Aorta (tissue), 5 donors: Measurements from ENCODE around the gene CHRM4. TPM values are rescaled to one million over a fixed set of nuclear protein-coding genes. Genes with fewer than 3 reads are reported as not detected.
"Not testable (repeated sequence)": the region's sequence is repeated elsewhere in the genome, so short reads cannot be mapped to it uniquely, and the experiment has no call there.

Experiments used
- ATAC-seq: fragments of 200-7000 bp; cut with Tn5 transposase; one replicate; pipeline ENCODE4 v1.9.1; 2022; ENCODE audit warnings: moderate library complexity; ENCODE audit not compliant: low FRiP score
- DNase-seq, 2 donors: peaks; one replicate each; pipeline ENCODE4 v3.0.0-alpha.2; 2020
- H3K27ac ChIP-seq, 2 donors: one replicate each; pipeline ENCODE4 v1.5.1; 2013; ENCODE audit warnings: low read length in 2 of 2, mild to moderate bottlenecking in 2 of 2, moderate library complexity in 2 of 2, control low read depth in 1 of 2, inconsistent platforms in 1 of 2, low read depth in 1 of 2
- H3K27me3 ChIP-seq, 2 donors: one replicate each; pipeline ENCODE4 v1.6.1; 2013; ENCODE audit warnings: control low read depth in 1 of 2, low read length in 1 of 2, mild to moderate bottlenecking in 1 of 2, moderate library complexity in 1 of 2; ENCODE audit not compliant: insufficient read depth in 2 of 2, control insufficient read depth in 1 of 2
- H3K36me3 ChIP-seq, 2 donors: one replicate each; pipeline ENCODE4 v1.6.1; 2013; ENCODE audit warnings: control low read depth in 1 of 2, low read length in 1 of 2, mild to moderate bottlenecking in 1 of 2; ENCODE audit not compliant: insufficient read depth in 2 of 2, control insufficient read depth in 1 of 2
- H3K4me1 ChIP-seq, 2 donors: one replicate each; pipeline ENCODE4 v1.6.1; 2013; ENCODE audit warnings: low read length in 2 of 2, control low read depth in 1 of 2, mild to moderate bottlenecking in 1 of 2, moderate library complexity in 1 of 2; ENCODE audit not compliant: insufficient read depth in 2 of 2, control insufficient read depth in 1 of 2
- H3K4me3 ChIP-seq, 2 donors: one replicate each; pipeline ENCODE4 v1.5.1; 2013; ENCODE audit warnings: low read length in 2 of 2, control low read depth in 1 of 2, mild to moderate bottlenecking in 1 of 2
- H3K9me3 ChIP-seq: one replicate; pipeline ENCODE4 v1.6.1; 2013; ENCODE audit warnings: mild to moderate bottlenecking, low read length; ENCODE audit not compliant: control insufficient read depth
- WGBS, 2 donors: extraction: QIAGEN DNeasy Blood & Tissue Kit; methylation state at CpG; one replicate each; pipeline ENCODE4 v1.1.7; 2013; 5-methylcytosine and 5-hydroxymethylcytosine counted together
- intact Hi-C, 2 donors: fragments of 100-400 bp; cut with DNase I; formaldehyde crosslinking; loops; one replicate each; pipeline versions ENCODE4 v1.14.2 to v1.15.0; 2022
- polyA plus RNA-seq, 2 donors: library from polyadenylated mRNA; stranded (reverse); fragments of 200-250 nt; gene quantifications; one replicate each; pipeline ENCODE4 v1.2.3, GENCODE V29; 2013
- total RNA-seq, 2 donors: library from RNA; stranded (reverse); fragmentation: NEBNext Ultra II Directional; extraction: Animal tissue kit (Norgen Biotek cat#: 25700); gene quantifications; one replicate each; pipeline ENCODE4 v1.2.1, GENCODE V29; 2021
- donor health status: healthy with polysubstance abuse.
- donor health status: Bipolar disorder and iron deficiency.
- donor health status: DM: no; HTN: no; CAD: no.
- donor health status: DM: no; HTN: no; CAD: no.
- donor health status: DM: yes; HTN: yes; CAD: no.

The CHRM4 gene
- total and polyA plus RNA-seq, 4 donors = 0.28 to 1.9 (median 0.29) TPM; not detected in 1

DNA sequence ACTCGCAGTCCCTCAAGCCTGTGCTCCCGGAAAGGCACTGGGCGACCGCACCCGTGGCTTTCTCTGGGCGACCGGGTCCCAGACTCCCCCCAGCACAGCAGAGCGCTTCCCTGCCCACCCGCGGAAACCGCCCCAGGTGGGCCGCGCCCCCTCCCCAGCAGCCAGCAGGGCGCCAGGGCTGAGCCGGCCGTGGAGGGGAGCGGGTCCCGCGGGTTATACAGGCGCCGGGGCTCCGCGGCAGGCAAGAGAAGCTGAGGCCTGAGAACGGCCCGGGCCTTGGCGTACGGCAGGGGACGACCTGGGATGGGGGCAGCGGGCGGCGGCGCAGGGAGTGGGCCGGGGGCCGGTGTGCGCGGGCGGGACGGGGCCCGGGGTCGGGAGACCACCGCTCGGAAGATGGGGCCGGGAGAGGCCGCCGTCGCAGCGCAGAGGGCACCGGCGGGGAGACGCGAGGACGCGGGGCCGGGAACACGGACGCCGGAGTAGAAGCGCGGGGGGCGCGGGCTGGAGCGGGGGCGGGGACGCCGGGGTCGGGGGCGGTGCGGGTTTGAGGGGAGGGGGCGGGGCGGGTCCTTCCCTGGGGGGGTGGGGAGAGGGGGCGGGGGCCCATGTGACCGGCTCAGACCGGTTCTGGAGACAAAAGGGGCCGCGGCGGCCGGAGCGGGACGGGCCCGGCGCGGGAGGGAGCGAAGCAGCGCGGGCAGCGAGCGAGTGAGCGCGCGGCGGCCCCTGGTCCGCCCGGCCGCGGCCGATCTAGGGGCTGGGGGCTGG, 10.3 kb downstream of the CHRM4 start, which contains the start of gene MDK:
Gene MDK, plus strand, starts transcription at position 622 of the 771 bp plus-strand sequence. CDS start 389 bp downstream, outside the sequence.
- ATAC-seq (no peak), DNase-seq (peak in 1 of 2 donors; percentile 81)
- 1 to 2% methylated on average over 46 to 96 of the region's 96 CpGs for WGBS, 2 donors
- H3K4me3 ChIP-seq = peak within 1 kb of the TSS; percentile 22 to 46
- no peaks in the 10 kb centered on the region for H3K9me3 ChIP-seq
- no peaks in the 10 kb centered on the region for H3K27me3 ChIP-seq
- intact Hi-C loops = no loop called here
- no peaks in the 10 kb centered on the region for H3K4me1 ChIP-seq
- H3K36me3 ChIP-seq = peaks cover 0 to 2% of the 10 kb centered on the region in 2 donors
- H3K27ac ChIP-seq = no peak within 1 kb of the TSS

DNA sequence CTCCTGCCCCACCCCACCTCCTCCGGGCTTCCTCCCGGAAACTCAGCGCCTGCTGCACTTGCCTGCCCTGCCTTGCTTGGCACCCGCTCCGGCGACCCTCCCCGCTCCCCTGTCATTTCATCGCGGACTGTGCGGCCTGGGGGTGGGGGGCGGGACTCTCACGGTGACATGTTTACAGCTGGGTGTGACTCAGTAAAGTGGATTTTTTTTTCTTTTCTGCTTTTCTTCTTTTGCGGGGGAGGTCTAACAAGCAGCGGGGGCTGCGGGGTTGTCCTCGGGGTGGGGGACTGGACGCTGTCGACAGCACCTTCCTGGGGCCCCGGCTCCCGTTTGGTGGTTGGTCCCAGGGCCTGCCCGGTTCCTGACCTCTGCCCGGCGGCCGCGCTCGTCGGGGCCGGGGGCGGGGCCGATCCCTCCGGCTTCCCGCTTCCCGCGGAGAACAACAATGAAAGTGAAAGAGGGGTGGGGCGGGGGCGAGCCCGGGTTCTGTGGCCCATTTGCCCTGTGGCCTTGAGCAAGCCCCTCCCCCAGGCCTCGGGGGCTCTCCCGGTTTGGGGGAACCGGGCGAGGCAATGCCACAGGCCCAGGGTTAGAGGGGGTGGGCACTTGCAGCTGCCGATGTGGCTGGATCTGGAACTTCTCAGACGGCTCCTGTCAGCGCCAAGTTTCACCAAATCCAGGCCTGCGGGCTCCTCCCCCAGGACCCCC, 11.1 kb downstream of the CHRM4 start:
- Histone ChIP-seq H3K36me3 (peaks cover 0 to 2% of the 10 kb centered on the region in 2 donors), H3K27me3 (no peaks in the 10 kb centered on the region), H3K9me3 (no peaks in the 10 kb centered on the region), H3K4me3 (peak overlapping the region; percentile 22 to 46), H3K4me1 (no peaks in the 10 kb centered on the region), H3K27ac (no peak overlapping the region)
- intact Hi-C loops = no loop called here
- DNase-seq (peak; percentile 82 to 87), ATAC-seq (peak; percentile 65)
- 5 to 7% methylated on average over 30 to 45 of the region's 45 CpGs for WGBS, 2 donors

DNA sequence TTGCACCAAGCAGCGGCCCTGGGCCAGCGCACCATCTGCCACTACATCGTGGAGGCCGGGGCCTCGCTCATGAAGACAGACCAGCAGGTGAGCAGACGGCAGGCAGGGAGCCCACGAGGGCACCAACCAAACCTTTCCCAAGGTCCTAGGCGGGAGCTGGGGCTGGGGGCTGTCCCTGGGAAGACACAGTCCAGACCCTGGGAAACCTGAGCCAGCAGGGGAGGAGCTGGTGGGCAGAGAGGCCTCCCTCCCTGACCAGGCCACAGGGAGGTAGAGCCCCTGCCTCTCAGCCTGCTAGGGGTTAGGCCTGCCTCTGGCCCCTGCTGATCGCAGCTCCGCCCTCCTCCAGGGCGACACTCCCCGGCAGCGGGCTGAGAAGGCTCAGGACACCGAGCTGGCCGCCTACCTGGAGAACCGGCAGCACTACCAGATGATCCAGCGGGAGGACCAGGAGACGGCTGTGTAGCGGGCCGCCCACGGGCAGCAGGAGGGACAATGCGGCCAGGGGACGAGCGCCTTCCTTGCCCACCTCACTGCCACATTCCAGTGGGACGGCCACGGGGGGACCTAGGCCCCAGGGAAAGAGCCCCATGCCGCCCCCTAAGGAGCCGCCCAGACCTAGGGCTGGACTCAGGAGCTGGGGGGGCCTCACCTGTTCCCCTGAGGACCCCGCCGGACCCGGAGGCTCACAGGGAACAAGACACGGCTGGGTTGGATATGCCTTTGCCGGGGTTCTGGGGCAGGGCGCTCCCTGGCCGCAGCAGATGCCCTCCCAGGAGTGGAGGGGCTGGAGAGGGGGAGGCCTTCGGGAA, 11.9 kb downstream of the CHRM4 start:
- intact Hi-C loops, H3K9me3 ChIP-seq, H3K27me3 ChIP-seq, H3K4me3 ChIP-seq, H3K36me3 ChIP-seq, H3K27ac ChIP-seq, H3K4me1 ChIP-seq: not testable (repeated sequence)
- DNase-seq = peak; percentile 44 to 74
- ATAC-seq = peak; percentile 25
- 85 to 87% methylated on average over 24 to 36 of the region's 36 CpGs for WGBS, 2 donors

DNA sequence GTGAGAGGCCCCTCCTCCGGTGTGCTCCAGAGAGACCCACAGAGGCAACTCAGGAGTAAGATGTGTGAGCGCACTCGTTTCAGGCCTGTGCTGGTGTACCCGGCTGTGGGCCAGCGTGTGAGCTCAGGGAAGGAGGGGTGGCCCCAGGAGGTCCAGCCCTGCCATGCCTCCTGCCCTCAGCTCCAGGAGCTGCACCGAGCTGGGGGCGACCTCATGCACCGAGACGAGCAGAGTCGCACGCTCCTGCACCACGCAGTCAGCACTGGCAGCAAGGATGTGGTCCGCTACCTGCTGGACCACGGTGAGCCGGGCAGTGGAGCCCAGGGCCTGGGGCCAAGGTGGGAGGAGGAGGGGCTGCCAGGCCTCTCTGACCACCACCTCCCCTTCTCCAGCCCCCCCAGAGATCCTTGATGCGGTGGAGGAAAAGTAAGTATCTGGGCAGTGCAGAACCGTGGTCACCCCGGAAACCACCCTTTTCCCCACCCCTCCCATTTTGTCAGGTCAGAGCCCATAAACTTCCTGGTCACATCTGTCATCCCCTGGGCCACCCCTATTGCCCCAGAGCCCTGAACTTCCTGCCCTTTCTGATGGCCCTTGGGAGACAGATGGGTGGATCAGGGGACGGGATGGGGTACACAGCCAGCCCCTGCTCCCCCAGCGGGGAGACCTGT, 12.6 kb downstream of the CHRM4 start:
- Histone ChIP-seq H3K4me1 (no peaks in the 10 kb centered on the region), H3K36me3 (peaks cover 0 to 2% of the 10 kb centered on the region in 2 donors), H3K4me3 (no peak overlapping the region), H3K27me3 (no peaks in the 10 kb centered on the region), H3K27ac (no peak overlapping the region), H3K9me3 (no peaks in the 10 kb centered on the region)
- 58 to 62% methylated on average over 20 of the region's 20 CpGs for WGBS, 2 donors
- DNase-seq (peak in 1 of 2 donors; percentile 40), ATAC-seq (no peak)
- intact Hi-C loops = no loop called here

DNA sequence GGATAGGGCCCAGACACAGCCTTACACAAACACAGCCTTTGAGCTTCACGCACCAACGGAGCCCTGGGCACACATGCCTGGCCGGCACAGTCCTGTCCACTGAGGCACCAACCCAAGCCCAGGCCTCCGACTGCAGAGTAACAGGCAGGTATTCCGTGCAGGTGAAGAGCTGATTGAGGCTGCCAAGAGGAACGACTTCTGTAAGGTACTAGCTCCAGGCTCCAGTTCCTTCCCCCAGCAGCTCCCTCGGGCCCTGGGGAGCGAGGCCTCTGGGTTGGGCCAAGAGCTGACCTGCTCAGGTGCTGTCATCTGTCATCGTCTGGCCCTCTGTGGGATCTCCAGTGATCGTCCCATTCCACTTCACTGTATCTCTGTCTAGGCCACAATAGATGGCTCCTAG, 13.3 kb downstream of the CHRM4 start:
- intact Hi-C loops = no loop called here
- H3K4me1 ChIP-seq = no peaks in the 10 kb centered on the region
- H3K4me3 ChIP-seq = no peak overlapping the region
- H3K27me3 ChIP-seq = no peaks in the 10 kb centered on the region
- ATAC-seq (no peak), DNase-seq (no peak)
- H3K27ac ChIP-seq = no peak overlapping the region
- H3K9me3 ChIP-seq = no peaks in the 10 kb centered on the region
- 89 to 90% methylated on average over 10 of the region's 10 CpGs for WGBS, 2 donors
- peaks cover 0 to 2% of the 10 kb centered on the region in 2 donors for H3K36me3 ChIP-seq

DNA sequence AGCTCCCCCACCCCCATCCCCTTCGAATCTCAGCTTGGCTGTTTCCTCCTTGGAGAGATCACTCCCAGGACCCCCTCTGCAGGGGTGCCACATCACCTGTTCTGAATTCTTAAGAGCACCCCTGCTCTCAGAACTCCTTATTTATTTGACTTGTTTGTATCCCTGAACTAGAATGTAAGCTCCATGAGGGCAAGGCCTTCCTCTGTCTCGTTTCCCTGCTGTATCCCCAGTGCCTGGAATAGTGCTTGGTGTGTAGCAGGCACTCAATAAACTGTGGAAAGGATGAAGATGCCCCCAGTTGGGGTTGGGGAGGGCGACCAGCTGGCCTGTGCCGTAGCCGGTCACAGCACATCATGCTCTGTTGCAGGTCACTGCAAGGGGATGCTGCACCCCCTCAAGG, 13.7 kb downstream of the CHRM4 start:
- Histone ChIP-seq H3K9me3 (no peaks in the 10 kb centered on the region), H3K4me3 (no peak overlapping the region), H3K27me3 (no peaks in the 10 kb centered on the region), H3K4me1 (no peaks in the 10 kb centered on the region), H3K36me3 (peaks cover 0 to 2% of the 10 kb centered on the region in 2 donors), H3K27ac (no peak overlapping the region)
- intact Hi-C loops = no loop called here
- peak in 1 of 2 donors; percentile 24 for DNase-seq
- no peak for ATAC-seq
- WGBS, 2 donors = 96% methylated on average over 5 of the region's 5 CpGs

DNA sequence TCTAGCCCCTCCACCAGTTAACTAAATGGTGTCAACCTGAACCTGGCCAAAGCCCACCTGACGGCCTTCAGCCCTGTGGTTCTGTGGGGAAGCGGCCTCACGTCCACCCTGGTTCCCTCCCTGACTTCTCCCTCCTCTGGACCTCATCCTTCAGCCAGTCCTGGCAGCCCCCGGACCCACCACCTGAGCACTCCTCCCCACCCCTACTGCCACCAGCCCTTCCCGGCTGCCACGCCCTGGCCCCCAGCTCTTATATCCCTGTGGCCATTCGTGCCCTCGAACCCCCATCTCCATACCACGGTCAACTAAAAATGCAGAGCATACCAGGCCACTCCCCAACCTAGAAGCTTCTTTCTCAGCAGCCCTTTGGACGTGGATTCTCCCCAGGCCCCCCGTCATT, 14.3 kb downstream of the CHRM4 start:
- 93 to 96% methylated on average over 11 of the region's 11 CpGs for WGBS, 2 donors
- Histone ChIP-seq H3K4me1 (no peaks in the 10 kb centered on the region), H3K9me3 (no peaks in the 10 kb centered on the region), H3K27me3 (no peaks in the 10 kb centered on the region), H3K36me3 (peaks cover 0 to 2% of the 10 kb centered on the region in 2 donors), H3K4me3 (no peak overlapping the region), H3K27ac (no peak overlapping the region)
- intact Hi-C loops = no loop called here
- DNase-seq (no peak), ATAC-seq (no peak)
